ENCODE results near the gene PRAMEF10.
"Not testable (repeated sequence)": the region's sequence is repeated elsewhere in the genome, so short reads cannot be mapped to it uniquely, and the experiment has no call there.

The PRAMEF10 gene

GRCh38 chr1:12851779-12852178 lies 46.3 kb downstream of the PRAMEF10 start:
- Histone ChIP-seq H3K36me3 (no peaks in the 10 kb centered on the region), H3K27me3 (no peaks in the 10 kb centered on the region), H4K20me1 (no peaks in the 10 kb centered on the region), H3K4me1 (no peaks in the 10 kb centered on the region), H3K27ac (no peak overlapping the region), H3K9ac (no peak overlapping the region), H3K4me2 (no peak overlapping the region), H3K4me3 (no peak overlapping the region), H3K9me3 (no peaks in the 10 kb centered on the region)
- no peak for TF ChIP-seq Cebpa-rat (IDR thresholded peaks at IDR 0.05)

- H3K9me3 ChIP-seq, H3K27me3 ChIP-seq, H3K36me3 ChIP-seq, H4K20me1 ChIP-seq, H3K4me1 ChIP-seq, H3K4me2 ChIP-seq, H3K4me3 ChIP-seq, H3K9ac ChIP-seq, H3K27ac ChIP-seq: not testable (repeated sequence)
Observed at GRCh38 chr1:12848620-12849019, 49.5 kb downstream of the PRAMEF10 start, which contains the start of gene HNRNPCL1. Gene HNRNPCL1, minus strand, starts transcription at chr1:12848720. Its CDS starts 431 bp downstream, at chr1:12848289.

Data from BLaER1 (cell line).